Tibial artery (tissue), 4 donors: ENCODE data around the gene TRPV4.

Experiments
- DNase-seq, 2 donors: peaks; one replicate each; pipeline ENCODE4 v3.0.0-alpha.2; 2019
- H3K27ac ChIP-seq, 2 donors: fragments of 200-600 bp; sonication (generic) in 1 of 2; 1 replicate in 1 of 2; 2 replicates in 1 of 2; pipeline ENCODE4 v1.5.1; 2018 to 2019; ENCODE audit warnings: mild to moderate bottlenecking in 1 of 2
- H3K27me3 ChIP-seq, 2 donors: fragments of 200-600 bp; sonication (generic) in 1 of 2; one replicate each; pipeline versions ENCODE4 v1.5.1 to v1.6.0; 2016 to 2019
- H3K36me3 ChIP-seq, 3 donors: fragments of 200-600 bp; sonication (generic) in 2 of 3; one replicate each; pipeline ENCODE4 v1.5.1; 2016 to 2019; ENCODE audit warnings: mild to moderate bottlenecking in 2 of 3
- H3K4me1 ChIP-seq, 4 donors: fragments of 200-600 bp; sonication (generic) in 2 of 4; 1 replicate in 3 of 4; 2 replicates in 1 of 4; pipeline ENCODE4 v1.5.1; 2016 to 2019
- H3K4me3 ChIP-seq, 2 donors: fragments of 200-600 bp; sonication (generic) in 1 of 2; 1 replicate in 1 of 2; 2 replicates in 1 of 2; pipeline ENCODE4 v1.5.1; 2018 to 2019; ENCODE audit warnings: mild to moderate bottlenecking in 2 of 2
- H3K9me3 ChIP-seq, 3 donors: fragments of 200-600 bp; sonication (generic) in 1 of 3; one replicate each; pipeline ENCODE4 v1.5.1; 2016 to 2019
- CTCF ChIP-seq, 2 experiments: fragments of 200-600 bp in 1 of 2; fragments of 450-650 bp in 1 of 2; IDR thresholded peaks; one replicate each; pipeline ENCODE4 v1.5.1; 2017 to 2019; ENCODE audit warnings: antibody characterized with exemption in 2 of 2, mild to moderate bottlenecking in 1 of 2, moderate library complexity in 1 of 2
- intact Hi-C: fragments of 100-400 bp; cut with DNase I; formaldehyde crosslinking; loops from one replicate; pipeline ENCODE4 v1.15.0; 2023; ENCODE audit warnings: low total_unique reads

Gene TRPV4

GRCh38 chr12:109879351-109880042 lies 46.3 kb upstream of the TRPV4 start:
- Histone ChIP-seq H3K4me1 (peaks cover 0 to 47% (median 20%) of the 10 kb centered on the region in 4 donors), H3K9me3 (no peaks in the 10 kb centered on the region), H3K36me3 (no peaks in the 10 kb centered on the region), H3K4me3 (peak overlapping the region; percentile 63 to 92), H3K27ac (peak overlapping the region; percentile 72 to 85), H3K27me3 (no peaks in the 10 kb centered on the region)
- intact Hi-C loops, result loop anchor here (5.0 to 10.0 kb wide), 2 partner anchors 167 to 285 kb away; partner anchors contain the start of gene FAM222A
- TF ChIP-seq CTCF (IDR thresholded peaks at IDR 0.05), result no peak
- DNase-seq, result no peak

- Histone ChIP-seq H3K4me3 (peak overlapping the region; percentile 63 to 92), H3K4me1 (peaks cover 0 to 53% (median 20%) of the 10 kb centered on the region in 4 donors), H3K27ac (no peak overlapping the region), H3K9me3 (no peaks in the 10 kb centered on the region), H3K27me3 (no peaks in the 10 kb centered on the region), H3K36me3 (no peaks in the 10 kb centered on the region)
- intact Hi-C loops, result loop anchor here (10.0 kb wide), 1 partner anchor 284 kb away; no protein-coding TSS in a partner anchor
- no peak for TF ChIP-seq CTCF (IDR thresholded peaks at IDR 0.05)
- DNase-seq, result no peak
Observed at GRCh38 chr12:109878749-109879148, 45.6 kb upstream of the TRPV4 start.

- no peaks in the 10 kb centered on the region for H3K9me3 ChIP-seq
- no peak overlapping the region for H3K27ac ChIP-seq
- no peak for TF ChIP-seq CTCF (IDR thresholded peaks at IDR 0.05)
- no peaks in the 10 kb centered on the region for H3K27me3 ChIP-seq
- no peaks in the 10 kb centered on the region for H3K36me3 ChIP-seq
- intact Hi-C loops, result loop anchor here (10.0 kb wide), 1 partner anchor 283 kb away; no protein-coding TSS in a partner anchor
- H3K4me3 ChIP-seq, result no peak overlapping the region
- DNase-seq, result no peak
- H3K4me1 ChIP-seq, result peaks cover 0 to 55% (median 20%) of the 10 kb centered on the region in 4 donors
Observed at GRCh38 chr12:109878247-109878625, 45.0 kb upstream of the TRPV4 start.

GRCh38 chr12:109877504-109878246 lies 44.5 kb upstream of the TRPV4 start:
- DNase-seq, result no peak
- intact Hi-C loops, result loop anchor here (10.0 kb wide), 1 partner anchor 283 kb away; no protein-coding TSS in a partner anchor
- Histone ChIP-seq H3K36me3 (peaks cover 0 to 2% (median 0%) of the 10 kb centered on the region in 3 donors), H3K27ac (no peak overlapping the region), H3K27me3 (no peaks in the 10 kb centered on the region), H3K9me3 (no peaks in the 10 kb centered on the region), H3K4me3 (no peak overlapping the region), H3K4me1 (peaks cover 0 to 55% (median 20%) of the 10 kb centered on the region in 4 donors)
- no peak for TF ChIP-seq CTCF (IDR thresholded peaks at IDR 0.05)

- no peaks in the 10 kb centered on the region for H3K27me3 ChIP-seq
- intact Hi-C loops, result loop anchor here (10.0 kb wide), 1 partner anchor 282 kb away; no protein-coding TSS in a partner anchor
- no peak overlapping the region for H3K4me3 ChIP-seq
- peaks cover 0 to 66% (median 20%) of the 10 kb centered on the region in 4 donors for H3K4me1 ChIP-seq
- DNase-seq, result no peak
- H3K9me3 ChIP-seq, result no peaks in the 10 kb centered on the region
- no peak overlapping the region for H3K27ac ChIP-seq
- TF ChIP-seq CTCF (IDR thresholded peaks at IDR 0.05), result no peak
- peaks cover 0 to 12% (median 9%) of the 10 kb centered on the region in 3 donors for H3K36me3 ChIP-seq
Observed at GRCh38 chr12:109876406-109876805, 43.2 kb upstream of the TRPV4 start.
